Vagina (tissue), 2 donors: ENCODE measurements around the gene FCHSD2.

Source experiments
- POLR2A ChIP-seq, 2 donors: fragments of 450-650 bp; IDR thresholded peaks; one replicate each; pipeline ENCODE4 v1.6.1; 2017; ENCODE audit warnings: antibody characterized with exemption in 2 of 2, mild to moderate bottlenecking in 2 of 2, moderate library complexity in 2 of 2
- POLR2AphosphoS5 ChIP-seq, 2 donors: sonication (generic); formaldehyde crosslinking; IDR thresholded peaks; one replicate each; pipeline ENCODE4 v1.9.0; 2017; ENCODE audit warnings: antibody characterized with exemption in 2 of 2, mild to moderate bottlenecking in 2 of 2, low read depth in 1 of 2; ENCODE audit not compliant: insufficient read depth in 1 of 2
- TF ChIP-seq, protein P1 (sequence below), 3 experiments: fragments of 450-650 bp in 2 of 3; fragments of 200-600 bp in 1 of 3; sonication (generic) in 1 of 3; IDR thresholded peaks; one replicate each; pipeline ENCODE4 v1.5.1; 2017 to 2019; ENCODE audit warnings: antibody characterized with exemption in 3 of 3, mild to moderate bottlenecking in 2 of 3, moderate library complexity in 2 of 3

GRCh38 chr11:73190557-73190885 lies 48.4 kb upstream of the FCHSD2 start:
- TF ChIP-seq, protein P1, sequence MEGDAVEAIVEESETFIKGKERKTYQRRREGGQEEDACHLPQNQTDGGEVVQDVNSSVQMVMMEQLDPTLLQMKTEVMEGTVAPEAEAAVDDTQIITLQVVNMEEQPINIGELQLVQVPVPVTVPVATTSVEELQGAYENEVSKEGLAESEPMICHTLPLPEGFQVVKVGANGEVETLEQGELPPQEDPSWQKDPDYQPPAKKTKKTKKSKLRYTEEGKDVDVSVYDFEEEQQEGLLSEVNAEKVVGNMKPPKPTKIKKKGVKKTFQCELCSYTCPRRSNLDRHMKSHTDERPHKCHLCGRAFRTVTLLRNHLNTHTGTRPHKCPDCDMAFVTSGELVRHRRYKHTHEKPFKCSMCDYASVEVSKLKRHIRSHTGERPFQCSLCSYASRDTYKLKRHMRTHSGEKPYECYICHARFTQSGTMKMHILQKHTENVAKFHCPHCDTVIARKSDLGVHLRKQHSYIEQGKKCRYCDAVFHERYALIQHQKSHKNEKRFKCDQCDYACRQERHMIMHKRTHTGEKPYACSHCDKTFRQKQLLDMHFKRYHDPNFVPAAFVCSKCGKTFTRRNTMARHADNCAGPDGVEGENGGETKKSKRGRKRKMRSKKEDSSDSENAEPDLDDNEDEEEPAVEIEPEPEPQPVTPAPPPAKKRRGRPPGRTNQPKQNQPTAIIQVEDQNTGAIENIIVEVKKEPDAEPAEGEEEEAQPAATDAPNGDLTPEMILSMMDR (IDR thresholded peaks at IDR 0.05): no peak
- TF ChIP-seq POLR2AphosphoS5 (IDR thresholded peaks at IDR 0.05; ENCODE audit: insufficient read depth in 1 of 2, low read depth in 1 of 2) (no peak), POLR2A (IDR thresholded peaks at IDR 0.05) (no peak)
